GM23338 (cell line): Measurements from ENCODE around the gene NOC2L. TPM values are rescaled to one million over a fixed set of nuclear protein-coding genes. Genes with fewer than 3 reads are reported as not detected.

Source experiments
- ATAC-seq: fragments of 200-7000 bp; cut with Tn5 transposase; 3 replicates; pipeline ENCODE4 v1.9.1; 2020
- DNase-seq: peaks from one replicate; pipeline ENCODE4 v3.0.0-alpha.2; 2015; ENCODE audit warnings: low spot score
- H2AFZ ChIP-seq: fragments of 200-600 bp; sonication (generic); 2 replicates; pipeline ENCODE4 v1.8.0; 2016; ENCODE audit warnings: antibody characterized with exemption, mild to moderate bottlenecking, moderate library complexity
- H3F3A ChIP-seq: fragments of 200-600 bp; sonication (generic); replicated peaks from 2 replicates; pipeline ENCODE4 v1.8.0; 2017; ENCODE audit warnings: antibody characterized with exemption, mixed run types, low read depth
- H3K27ac ChIP-seq: fragments of 200-600 bp; sonication (generic); 2 replicates; pipeline ENCODE4 v1.6.1; 2016; ENCODE audit warnings: low read depth
- H3K27me3 ChIP-seq: fragments of 200-600 bp; sonication (generic); 2 replicates; pipeline ENCODE4 v1.8.0; 2016; ENCODE audit warnings: mild to moderate bottlenecking, mixed run types, moderate library complexity; ENCODE audit not compliant: insufficient read depth
- H3K36me3 ChIP-seq: fragments of 200-600 bp; sonication (generic); 2 replicates; pipeline ENCODE4 v1.8.0; 2016; ENCODE audit warnings: mild to moderate bottlenecking; ENCODE audit not compliant: insufficient read depth
- H3K4me1 ChIP-seq: fragments of 200-600 bp; sonication (generic); 2 replicates; pipeline ENCODE4 v1.8.0; 2016; ENCODE audit warnings: mild to moderate bottlenecking, moderate library complexity; ENCODE audit not compliant: insufficient read depth
- H3K4me2 ChIP-seq: fragments of 200-600 bp; sonication (generic); 2 replicates; pipeline ENCODE4 v1.7.1; 2017; ENCODE audit warnings: mixed run types
- H3K4me3 ChIP-seq: fragments of 200-600 bp; sonication (generic); 2 replicates; pipeline ENCODE4 v1.6.1; 2016; ENCODE audit warnings: mixed run types
- H3K79me2 ChIP-seq: fragments of 200-600 bp; sonication (generic); replicated peaks from 2 replicates; pipeline ENCODE4 v1.8.0; 2017; ENCODE audit warnings: mild to moderate bottlenecking; ENCODE audit not compliant: insufficient read depth
- H3K9me2 ChIP-seq: fragments of 200-600 bp; sonication (generic); 2 replicates; pipeline ENCODE4 v1.8.0; 2017; ENCODE audit not compliant: insufficient read depth
- H4K20me1 ChIP-seq: fragments of 200-600 bp; sonication (generic); replicated peaks from 2 replicates; pipeline ENCODE4 v1.8.0; 2017; ENCODE audit warnings: mild to moderate bottlenecking; ENCODE audit not compliant: insufficient read depth
- H3K27ac Mint-ChIP-seq: 2 replicates; pipeline ENCODE4 v1.8.0; 2020; ENCODE audit warnings: inconsistent platforms, mild to moderate bottlenecking, moderate library complexity, mixed read lengths
- H3K27me3 Mint-ChIP-seq: 3 replicates; pipeline ENCODE4 v1.8.0; 2022; ENCODE audit warnings: low read depth, mild to moderate bottlenecking, moderate library complexity, mixed read lengths, inconsistent platforms; ENCODE audit not compliant: insufficient read depth, poor library complexity
- H3K36me3 Mint-ChIP-seq: 3 replicates; pipeline ENCODE4 v1.8.0; 2021; ENCODE audit warnings: low read depth, mild to moderate bottlenecking, inconsistent platforms, moderate library complexity, mixed read lengths
- H3K4me1 Mint-ChIP-seq: 3 replicates; pipeline ENCODE4 v1.8.0; 2020; ENCODE audit warnings: mild to moderate bottlenecking, inconsistent platforms, mixed read lengths
- H3K4me3 Mint-ChIP-seq: 3 replicates; pipeline ENCODE4 v1.8.0; 2021; ENCODE audit warnings: moderate library complexity, mild to moderate bottlenecking, inconsistent platforms, mixed read lengths
- H3K9me3 Mint-ChIP-seq: 3 replicates; pipeline ENCODE4 v1.8.0; 2020; ENCODE audit warnings: moderate library complexity, mild to moderate bottlenecking, inconsistent platforms, mixed read lengths
- NANOG ChIP-seq: IDR thresholded peaks from 2 replicates; pipeline ENCODE4 v1.6.1; 2016; ENCODE audit warnings: antibody characterized with exemption, borderline replicate concordance
- polyA plus RNA-seq: library from polyadenylated mRNA; unstranded; fragments of >200 nt; fragmentation: Nextera tagmentation; extraction: Ambion mirVana; gene quantifications from 2 replicates; pipeline ENCODE4 v1.2.1, GENCODE V29; 2016
- total RNA-seq: library from RNA; depleted of rRNA; stranded (reverse); fragments of >200 nt; shearing (Covaris generic); gene quantifications from 2 replicates; pipeline ENCODE4 v1.2.3, GENCODE V29; 2014
- TF ChIP-seq, protein P1 (sequence below): IDR thresholded peaks from one replicate; pipeline ENCODE4 v1.6.1; 2018; ENCODE audit warnings: antibody characterized with exemption; ENCODE audit not compliant: unreplicated experiment
- TF ChIP-seq, protein P2 (sequence below): fragments of 250-450 bp; sonication (Bioruptor Pico); IDR thresholded peaks from 2 replicates; pipeline ENCODE4 v1.5.0; 2020; ENCODE audit warnings: mild to moderate bottlenecking, moderate library complexity
- TF ChIP-seq, protein P3 (sequence below), 2 experiments: fragments of 200-600 bp in 1 of 2; sonication (generic) in 1 of 2; conservative IDR thresholded peaks; 2 replicates each; pipeline versions ENCODE4 v1.5.1 to v1.6.1; 2016 to 2017; ENCODE audit warnings: antibody characterized with exemption in 2 of 2, low read depth in 2 of 2, mild to moderate bottlenecking in 2 of 2, moderate library complexity in 1 of 2

The NOC2L gene
- total and polyA plus RNA-seq, 2 experiments from 2014 or later: 79.3 to 125 TPM

DNA sequence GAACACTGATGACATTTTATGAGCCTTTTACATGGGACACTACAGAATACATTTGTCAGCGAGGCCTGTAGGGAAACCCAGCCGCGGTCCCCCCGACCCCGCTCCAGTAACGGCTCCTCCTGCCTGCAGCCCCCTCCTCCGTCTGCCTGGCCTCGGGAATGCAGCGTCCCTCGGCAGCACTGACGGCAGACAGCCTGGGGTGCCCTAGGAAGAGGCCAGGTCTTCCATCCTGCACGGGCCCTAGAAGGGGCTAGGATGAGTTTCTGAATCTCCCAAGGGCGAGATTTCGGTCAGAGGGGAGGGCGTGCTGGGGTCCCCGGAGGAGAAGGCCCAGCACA is 26.9 kb downstream of the NOC2L start:
- no peak overlapping the region for H2AFZ ChIP-seq
- ATAC-seq (no peak), DNase-seq (no peak)
- no peak overlapping the region for H3K4me3 ChIP-seq
- no peaks in the 10 kb centered on the region for H3K36me3 ChIP-seq
- H3F3A ChIP-seq: no peaks in the 10 kb centered on the region
- Mint-ChIP-seq H3K27ac (no peak overlapping the region), H3K4me1 (peaks cover 9% of the 10 kb centered on the region), H3K4me3 (no peak overlapping the region), H3K27me3 (peaks cover 71% of the 10 kb centered on the region), H3K36me3 (no peaks in the 10 kb centered on the region), H3K9me3 (no peaks in the 10 kb centered on the region; the same call in 2 of the 3 replicates)
- H3K4me2 ChIP-seq: no peak overlapping the region
- no peaks in the 10 kb centered on the region; the same call in 1 of the 2 replicates for H3K4me1 ChIP-seq
- no peak for TF ChIP-seq NANOG
- TF ChIP-seq, protein P1, sequence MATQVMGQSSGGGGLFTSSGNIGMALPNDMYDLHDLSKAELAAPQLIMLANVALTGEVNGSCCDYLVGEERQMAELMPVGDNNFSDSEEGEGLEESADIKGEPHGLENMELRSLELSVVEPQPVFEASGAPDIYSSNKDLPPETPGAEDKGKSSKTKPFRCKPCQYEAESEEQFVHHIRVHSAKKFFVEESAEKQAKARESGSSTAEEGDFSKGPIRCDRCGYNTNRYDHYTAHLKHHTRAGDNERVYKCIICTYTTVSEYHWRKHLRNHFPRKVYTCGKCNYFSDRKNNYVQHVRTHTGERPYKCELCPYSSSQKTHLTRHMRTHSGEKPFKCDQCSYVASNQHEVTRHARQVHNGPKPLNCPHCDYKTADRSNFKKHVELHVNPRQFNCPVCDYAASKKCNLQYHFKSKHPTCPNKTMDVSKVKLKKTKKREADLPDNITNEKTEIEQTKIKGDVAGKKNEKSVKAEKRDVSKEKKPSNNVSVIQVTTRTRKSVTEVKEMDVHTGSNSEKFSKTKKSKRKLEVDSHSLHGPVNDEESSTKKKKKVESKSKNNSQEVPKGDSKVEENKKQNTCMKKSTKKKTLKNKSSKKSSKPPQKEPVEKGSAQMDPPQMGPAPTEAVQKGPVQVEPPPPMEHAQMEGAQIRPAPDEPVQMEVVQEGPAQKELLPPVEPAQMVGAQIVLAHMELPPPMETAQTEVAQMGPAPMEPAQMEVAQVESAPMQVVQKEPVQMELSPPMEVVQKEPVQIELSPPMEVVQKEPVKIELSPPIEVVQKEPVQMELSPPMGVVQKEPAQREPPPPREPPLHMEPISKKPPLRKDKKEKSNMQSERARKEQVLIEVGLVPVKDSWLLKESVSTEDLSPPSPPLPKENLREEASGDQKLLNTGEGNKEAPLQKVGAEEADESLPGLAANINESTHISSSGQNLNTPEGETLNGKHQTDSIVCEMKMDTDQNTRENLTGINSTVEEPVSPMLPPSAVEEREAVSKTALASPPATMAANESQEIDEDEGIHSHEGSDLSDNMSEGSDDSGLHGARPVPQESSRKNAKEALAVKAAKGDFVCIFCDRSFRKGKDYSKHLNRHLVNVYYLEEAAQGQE: no peak
- TF ChIP-seq, protein P2, sequence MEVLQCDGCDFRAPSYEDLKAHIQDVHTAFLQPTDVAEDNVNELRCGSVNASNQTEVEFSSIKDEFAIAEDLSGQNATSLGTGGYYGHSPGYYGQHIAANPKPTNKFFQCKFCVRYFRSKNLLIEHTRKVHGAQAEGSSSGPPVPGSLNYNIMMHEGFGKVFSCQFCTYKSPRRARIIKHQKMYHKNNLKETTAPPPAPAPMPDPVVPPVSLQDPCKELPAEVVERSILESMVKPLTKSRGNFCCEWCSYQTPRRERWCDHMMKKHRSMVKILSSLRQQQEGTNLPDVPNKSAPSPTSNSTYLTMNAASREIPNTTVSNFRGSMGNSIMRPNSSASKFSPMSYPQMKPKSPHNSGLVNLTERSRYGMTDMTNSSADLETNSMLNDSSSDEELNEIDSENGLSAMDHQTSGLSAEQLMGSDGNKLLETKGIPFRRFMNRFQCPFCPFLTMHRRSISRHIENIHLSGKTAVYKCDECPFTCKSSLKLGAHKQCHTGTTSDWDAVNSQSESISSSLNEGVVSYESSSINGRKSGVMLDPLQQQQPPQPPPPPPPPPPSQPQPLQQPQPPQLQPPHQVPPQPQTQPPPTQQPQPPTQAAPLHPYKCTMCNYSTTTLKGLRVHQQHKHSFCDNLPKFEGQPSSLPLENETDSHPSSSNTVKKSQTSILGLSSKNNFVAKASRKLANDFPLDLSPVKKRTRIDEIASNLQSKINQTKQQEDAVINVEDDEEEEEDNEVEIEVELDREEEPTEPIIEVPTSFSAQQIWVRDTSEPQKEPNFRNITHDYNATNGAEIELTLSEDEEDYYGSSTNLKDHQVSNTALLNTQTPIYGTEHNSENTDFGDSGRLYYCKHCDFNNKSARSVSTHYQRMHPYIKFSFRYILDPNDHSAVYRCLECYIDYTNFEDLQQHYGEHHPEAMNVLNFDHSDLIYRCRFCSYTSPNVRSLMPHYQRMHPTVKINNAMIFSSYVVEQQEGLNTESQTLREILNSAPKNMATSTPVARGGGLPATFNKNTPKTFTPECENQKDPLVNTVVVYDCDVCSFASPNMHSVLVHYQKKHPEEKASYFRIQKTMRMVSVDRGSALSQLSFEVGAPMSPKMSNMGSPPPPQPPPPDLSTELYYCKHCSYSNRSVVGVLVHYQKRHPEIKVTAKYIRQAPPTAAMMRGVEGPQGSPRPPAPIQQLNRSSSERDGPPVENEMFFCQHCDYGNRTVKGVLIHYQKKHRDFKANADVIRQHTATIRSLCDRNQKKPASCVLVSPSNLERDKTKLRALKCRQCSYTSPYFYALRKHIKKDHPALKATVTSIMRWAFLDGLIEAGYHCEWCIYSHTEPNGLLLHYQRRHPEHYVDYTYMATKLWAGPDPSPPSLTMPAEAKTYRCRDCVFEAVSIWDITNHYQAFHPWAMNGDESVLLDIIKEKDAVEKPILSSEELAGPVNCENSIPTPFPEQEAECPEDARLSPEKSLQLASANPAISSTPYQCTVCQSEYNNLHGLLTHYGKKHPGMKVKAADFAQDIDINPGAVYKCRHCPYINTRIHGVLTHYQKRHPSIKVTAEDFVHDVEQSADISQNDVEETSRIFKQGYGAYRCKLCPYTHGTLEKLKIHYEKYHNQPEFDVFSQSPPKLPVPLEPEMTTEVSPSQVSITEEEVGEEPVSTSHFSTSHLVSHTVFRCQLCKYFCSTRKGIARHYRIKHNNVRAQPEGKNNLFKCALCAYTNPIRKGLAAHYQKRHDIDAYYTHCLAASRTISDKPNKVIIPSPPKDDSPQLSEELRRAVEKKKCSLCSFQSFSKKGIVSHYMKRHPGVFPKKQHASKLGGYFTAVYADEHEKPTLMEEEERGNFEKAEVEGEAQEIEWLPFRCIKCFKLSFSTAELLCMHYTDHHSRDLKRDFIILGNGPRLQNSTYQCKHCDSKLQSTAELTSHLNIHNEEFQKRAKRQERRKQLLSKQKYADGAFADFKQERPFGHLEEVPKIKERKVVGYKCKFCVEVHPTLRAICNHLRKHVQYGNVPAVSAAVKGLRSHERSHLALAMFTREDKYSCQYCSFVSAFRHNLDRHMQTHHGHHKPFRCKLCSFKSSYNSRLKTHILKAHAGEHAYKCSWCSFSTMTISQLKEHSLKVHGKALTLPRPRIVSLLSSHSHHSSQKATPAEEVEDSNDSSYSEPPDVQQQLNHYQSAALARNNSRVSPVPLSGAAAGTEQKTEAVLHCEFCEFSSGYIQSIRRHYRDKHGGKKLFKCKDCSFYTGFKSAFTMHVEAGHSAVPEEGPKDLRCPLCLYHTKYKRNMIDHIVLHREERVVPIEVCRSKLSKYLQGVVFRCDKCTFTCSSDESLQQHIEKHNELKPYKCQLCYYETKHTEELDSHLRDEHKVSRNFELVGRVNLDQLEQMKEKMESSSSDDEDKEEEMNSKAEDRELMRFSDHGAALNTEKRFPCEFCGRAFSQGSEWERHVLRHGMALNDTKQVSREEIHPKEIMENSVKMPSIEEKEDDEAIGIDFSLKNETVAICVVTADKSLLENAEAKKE (CRISPR knock-in tag): no peak
- TF ChIP-seq, protein P3, sequence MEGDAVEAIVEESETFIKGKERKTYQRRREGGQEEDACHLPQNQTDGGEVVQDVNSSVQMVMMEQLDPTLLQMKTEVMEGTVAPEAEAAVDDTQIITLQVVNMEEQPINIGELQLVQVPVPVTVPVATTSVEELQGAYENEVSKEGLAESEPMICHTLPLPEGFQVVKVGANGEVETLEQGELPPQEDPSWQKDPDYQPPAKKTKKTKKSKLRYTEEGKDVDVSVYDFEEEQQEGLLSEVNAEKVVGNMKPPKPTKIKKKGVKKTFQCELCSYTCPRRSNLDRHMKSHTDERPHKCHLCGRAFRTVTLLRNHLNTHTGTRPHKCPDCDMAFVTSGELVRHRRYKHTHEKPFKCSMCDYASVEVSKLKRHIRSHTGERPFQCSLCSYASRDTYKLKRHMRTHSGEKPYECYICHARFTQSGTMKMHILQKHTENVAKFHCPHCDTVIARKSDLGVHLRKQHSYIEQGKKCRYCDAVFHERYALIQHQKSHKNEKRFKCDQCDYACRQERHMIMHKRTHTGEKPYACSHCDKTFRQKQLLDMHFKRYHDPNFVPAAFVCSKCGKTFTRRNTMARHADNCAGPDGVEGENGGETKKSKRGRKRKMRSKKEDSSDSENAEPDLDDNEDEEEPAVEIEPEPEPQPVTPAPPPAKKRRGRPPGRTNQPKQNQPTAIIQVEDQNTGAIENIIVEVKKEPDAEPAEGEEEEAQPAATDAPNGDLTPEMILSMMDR (conservative IDR thresholded peaks at IDR 0.05; ENCODE audit: low read depth in 2 of 2): no peak
- H3K27ac ChIP-seq: no peak overlapping the region
- no peaks in the 10 kb centered on the region for H3K9me2 ChIP-seq
- H4K20me1 ChIP-seq: no peaks in the 10 kb centered on the region
- peaks cover 83% of the 10 kb centered on the region for H3K27me3 ChIP-seq
- H3K79me2 ChIP-seq: no peaks in the 10 kb centered on the region
